GM21447 (cell line): ENCODE measurements around the gene BCAR1.
"Not testable (repeated sequence)": the region's sequence is repeated elsewhere in the genome, so short reads cannot be mapped to it uniquely, and the experiment has no call there.

ENCODE experiments used
- ATAC-seq: cut with Tn5 transposase; IDR thresholded peaks from one replicate; pipeline ENCODE4 v1.9.1; 2021; ENCODE audit not compliant: unreplicated experiment

The BCAR1 gene

GRCh38 chr16:75240633-75241032, 10.8 kb downstream of the BCAR1 start:
- not testable (repeated sequence) for ATAC-seq

GRCh38 chr16:75239542-75240122, 11.8 kb downstream of the BCAR1 start:
- no peak for ATAC-seq

GRCh38 chr16:75238853-75239541, 12.4 kb downstream of the BCAR1 start:
- ATAC-seq: no peak

GRCh38 chr16:75238132-75238852, 13.1 kb downstream of the BCAR1 start:
- no peak for ATAC-seq

- ATAC-seq: no peak
Measured at GRCh38 chr16:75237398-75238131, 13.9 kb downstream of the BCAR1 start.

GRCh38 chr16:75236736-75237397, 14.6 kb downstream of the BCAR1 start:
- no peak for ATAC-seq

GRCh38 chr16:75236232-75236631, 15.2 kb downstream of the BCAR1 start:
- no peak for ATAC-seq

GRCh38 chr16:75235721-75236193, 15.7 kb downstream of the BCAR1 start:
- ATAC-seq: no peak

GRCh38 chr16:75234856-75235696, 16.3 kb downstream of the BCAR1 start:
- ATAC-seq: no peak

- ATAC-seq: no peak
Measured at GRCh38 chr16:75233611-75233938, 17.8 kb downstream of the BCAR1 start.

GRCh38 chr16:75231570-75231969, 19.9 kb downstream of the BCAR1 start:
- no peak for ATAC-seq

GRCh38 chr16:75230471-75231110, 20.8 kb downstream of the BCAR1 start:
- ATAC-seq: no peak

GRCh38 chr16:75229172-75230031, 22.0 kb downstream of the BCAR1 start:
- no peak for ATAC-seq

GRCh38 chr16:75228143-75228976, 23.1 kb downstream of the BCAR1 start:
- no peak for ATAC-seq

- ATAC-seq: no peak
Measured at GRCh38 chr16:75227361-75228142, 23.9 kb downstream of the BCAR1 start.

GRCh38 chr16:75226550-75227360, 24.7 kb downstream of the BCAR1 start:
- no peak for ATAC-seq
